Thyroid gland (tissue), 4 donors: ENCODE measurements around the gene ATP2A1. TPM values are rescaled to one million over a fixed set of nuclear protein-coding genes. Genes with fewer than 3 reads are reported as not detected.

Experiments used
- DNase-seq, 2 donors: peaks; one replicate each; pipeline ENCODE4 v3.0.0-alpha.2; 2019
- H3K27ac ChIP-seq, 3 donors: fragments of 200-600 bp; sonication (generic); 1 replicate in 2 of 3; 2 replicates in 1 of 3; pipeline ENCODE4 v1.5.1; 2016 to 2019; ENCODE audit warnings: mild to moderate bottlenecking in 1 of 3, moderate library complexity in 1 of 3
- H3K27me3 ChIP-seq: fragments of 200-600 bp; sonication (generic); one replicate; pipeline ENCODE4 v1.5.1; 2019
- H3K36me3 ChIP-seq, 2 donors: fragments of 200-600 bp; sonication (generic); one replicate each; pipeline ENCODE4 v1.5.1; 2016 to 2019
- H3K4me1 ChIP-seq, 2 donors: fragments of 200-600 bp; sonication (generic); one replicate each; pipeline ENCODE4 v1.5.1; 2017 to 2019
- H3K4me3 ChIP-seq, 3 donors: fragments of 200-600 bp; sonication (generic); replicated peaks in 1 of 3; 1 replicate in 2 of 3; 2 replicates in 1 of 3; pipeline ENCODE4 v1.5.1; 2016; ENCODE audit warnings: mild to moderate bottlenecking in 1 of 3
- H3K9me3 ChIP-seq: fragments of 200-600 bp; sonication (generic); one replicate; pipeline ENCODE4 v1.5.1; 2017
- CTCF ChIP-seq, 6 experiments: fragments of 200-600 bp in 3 of 6; fragments of 450-650 bp in 3 of 6; sonication (generic) in 3 of 6; IDR thresholded peaks; one replicate each; pipeline ENCODE4 v1.5.1; 2016 to 2019; ENCODE audit warnings: antibody characterized with exemption in 6 of 6, mild to moderate bottlenecking in 2 of 6, inconsistent platforms in 1 of 6, moderate library complexity in 1 of 6
- POLR2A ChIP-seq, 2 donors: fragments of 450-650 bp; IDR thresholded peaks; one replicate each; pipeline ENCODE4 v1.6.1; 2017; ENCODE audit warnings: antibody characterized with exemption in 2 of 2, mild to moderate bottlenecking in 2 of 2, moderate library complexity in 1 of 2
- WGBS, 2 donors: methylation state at CpG; one replicate each; pipeline ENCODE4 v1.1.5; 2017; 5-methylcytosine and 5-hydroxymethylcytosine counted together
- intact Hi-C: fragments of 100-400 bp; cut with DNase I; formaldehyde crosslinking; loops from one replicate; pipeline ENCODE4 v1.15.1; 2023
- total RNA-seq, 4 donors: library from RNA; depleted of rRNA; stranded (reverse); fragments of >200 nt; gene quantifications; one replicate each; pipeline ENCODE4 v1.2.3, GENCODE V29; 2016

The ATP2A1 gene
- total RNA-seq, 4 donors from 2014 or later = 0.27 to 2.7 (median 2.3) TPM; not detected in 1

DNA sequence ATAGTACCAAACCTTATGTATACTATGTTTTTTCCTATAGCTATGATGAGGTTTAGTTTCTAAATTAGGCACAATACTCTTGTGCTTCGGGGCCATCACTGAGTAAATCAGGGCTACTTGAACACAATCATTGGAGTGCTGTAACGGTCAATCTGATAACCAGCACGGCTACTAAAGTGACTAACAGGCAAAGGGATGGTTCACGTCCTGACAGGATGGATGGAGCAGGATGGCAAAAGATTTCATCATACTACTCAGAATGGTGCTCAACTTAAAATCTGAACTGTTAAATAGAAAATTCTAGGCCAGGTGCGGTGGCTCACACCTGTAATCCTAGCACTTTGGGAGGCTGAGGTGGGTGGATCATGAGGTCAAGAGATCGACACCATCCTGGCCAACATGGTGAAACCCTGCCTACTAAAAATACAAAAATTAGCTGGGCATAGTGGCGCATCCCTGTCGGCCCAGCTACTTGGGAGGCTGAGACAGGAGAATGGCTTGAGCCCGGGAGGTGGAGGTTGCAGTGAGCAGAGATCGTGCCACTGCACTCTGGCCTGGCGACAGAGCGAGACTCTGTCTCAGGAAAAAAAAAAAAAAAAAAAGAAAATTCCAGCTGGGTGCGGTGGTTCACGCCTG, 39.2 kb upstream of the ATP2A1 start:
- Histone ChIP-seq H3K9me3 (no peaks in the 10 kb centered on the region), H3K4me3 (no peak overlapping the region), H3K27me3 (no peaks in the 10 kb centered on the region), H3K27ac (no peak overlapping the region), H3K36me3 (peaks cover 56 to 61% of the 10 kb centered on the region in 2 donors), H3K4me1 (no peaks in the 10 kb centered on the region)
- TF ChIP-seq CTCF (IDR thresholded peaks at IDR 0.05) = no peak
- TF ChIP-seq POLR2A (IDR thresholded peaks at IDR 0.05) = no peak
- no peak for DNase-seq
- intact Hi-C loops = no loop called here
- 97% methylated on average over 14 of the region's 14 CpGs for WGBS, 2 donors

DNA sequence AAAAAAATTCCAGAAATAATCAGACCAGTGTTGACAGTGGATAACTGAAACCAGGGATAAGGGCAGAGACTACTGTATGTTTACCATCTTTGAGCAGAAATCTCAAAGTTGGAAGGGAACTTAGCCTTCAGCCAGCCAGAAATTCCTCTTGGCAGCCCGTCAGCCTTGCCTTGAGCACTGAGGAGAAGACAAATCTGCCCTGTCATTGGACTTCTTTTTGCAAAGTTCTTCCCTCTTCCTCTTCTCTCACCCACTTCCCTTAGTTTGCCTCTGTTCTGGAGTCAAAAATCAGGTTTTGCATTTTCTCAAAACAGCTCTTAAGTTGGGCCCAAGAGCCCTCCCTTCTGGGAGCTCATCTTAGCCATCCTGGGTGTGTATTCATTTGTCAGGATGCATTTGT, 38.4 kb upstream of the ATP2A1 start:
- TF ChIP-seq POLR2A (IDR thresholded peaks at IDR 0.05) (no peak), CTCF (IDR thresholded peaks at IDR 0.05) (no peak)
- H3K27ac ChIP-seq = no peak overlapping the region
- no peaks in the 10 kb centered on the region for H3K9me3 ChIP-seq
- WGBS, 2 donors = 64 to 77% methylated on average over 1 of the region's 1 CpG
- H3K27me3 ChIP-seq = no peaks in the 10 kb centered on the region
- intact Hi-C loops = no loop called here
- peaks cover 54 to 61% of the 10 kb centered on the region in 2 donors for H3K36me3 ChIP-seq
- peaks cover 0 to 1% of the 10 kb centered on the region in 2 donors for H3K4me1 ChIP-seq
- H3K4me3 ChIP-seq = no peak overlapping the region
- DNase-seq = no peak

- Histone ChIP-seq H3K9me3 (no peaks in the 10 kb centered on the region), H3K27me3 (no peaks in the 10 kb centered on the region), H3K36me3 (peaks cover 28 to 33% of the 10 kb centered on the region in 2 donors), H3K4me3 (no peak overlapping the region), H3K4me1 (peaks cover 14 to 17% of the 10 kb centered on the region in 2 donors), H3K27ac (no peak overlapping the region)
- intact Hi-C loops = no loop called here
- 90 to 94% methylated on average over 6 to 7 of the region's 7 CpGs for WGBS, 2 donors
- DNase-seq = no peak
- TF ChIP-seq POLR2A (IDR thresholded peaks at IDR 0.05) (no peak), CTCF (IDR thresholded peaks at IDR 0.05) (no peak)
Observed at GRCh38 chr16:28842696-28843095, 35.6 kb upstream of the ATP2A1 start.

GRCh38 chr16:28843766-28844165, 34.5 kb upstream of the ATP2A1 start:
- Histone ChIP-seq H3K27ac (no peak overlapping the region), H3K9me3 (no peaks in the 10 kb centered on the region), H3K4me3 (no peak overlapping the region), H3K27me3 (no peaks in the 10 kb centered on the region), H3K36me3 (peaks cover 28% of the 10 kb centered on the region in 2 donors), H3K4me1 (peaks cover 14 to 17% of the 10 kb centered on the region in 2 donors)
- 94% methylated on average over 11 to 12 of the region's 12 CpGs for WGBS, 2 donors
- intact Hi-C loops = no loop called here
- TF ChIP-seq CTCF (IDR thresholded peaks at IDR 0.05) = no peak
- no peak for TF ChIP-seq POLR2A (IDR thresholded peaks at IDR 0.05)
- DNase-seq = no peak

GRCh38 chr16:28844226-28844885, 33.9 kb upstream of the ATP2A1 start:
- Histone ChIP-seq H3K27ac (no peak overlapping the region), H3K36me3 (peaks cover 28% of the 10 kb centered on the region in 2 donors), H3K27me3 (no peaks in the 10 kb centered on the region), H3K4me3 (no peak overlapping the region), H3K9me3 (no peaks in the 10 kb centered on the region), H3K4me1 (peaks cover 14 to 17% of the 10 kb centered on the region in 2 donors)
- DNase-seq = no peak
- intact Hi-C loops = no loop called here
- 91% methylated on average over 14 to 16 of the region's 19 CpGs for WGBS, 2 donors
- TF ChIP-seq CTCF (IDR thresholded peaks at IDR 0.05) (no peak), POLR2A (IDR thresholded peaks at IDR 0.05) (no peak)
